ENCODE results near the gene FGF13. TPM values are rescaled to one million over a fixed set of nuclear protein-coding genes. Genes with fewer than 3 reads are reported as not detected.

Gene FGF13
- total RNA-seq, 1 donor from 2014 or later, result 6.8 TPM

- TF ChIP-seq CTCF (IDR thresholded peaks at IDR 0.05; ENCODE audit: insufficient read depth, low read length, severe bottlenecking), result no peak
- no peak for FAIRE-seq
- Histone ChIP-seq H3K36me3 (ENCODE audit: control insufficient read depth, insufficient read depth, low read length) (no peaks in the 10 kb centered on the region), H3K27me3 (ENCODE audit: control insufficient read depth, insufficient read depth, low read length) (no peaks in the 10 kb centered on the region), H3K4me3 (ENCODE audit: low read depth, low read length) (no peak overlapping the region)
- no peak for DNase-seq (ENCODE audit: low read depth)
Observed at GRCh38 chrX:138692591-138692990, 18.9 kb downstream of the FGF13 start.

DNA sequence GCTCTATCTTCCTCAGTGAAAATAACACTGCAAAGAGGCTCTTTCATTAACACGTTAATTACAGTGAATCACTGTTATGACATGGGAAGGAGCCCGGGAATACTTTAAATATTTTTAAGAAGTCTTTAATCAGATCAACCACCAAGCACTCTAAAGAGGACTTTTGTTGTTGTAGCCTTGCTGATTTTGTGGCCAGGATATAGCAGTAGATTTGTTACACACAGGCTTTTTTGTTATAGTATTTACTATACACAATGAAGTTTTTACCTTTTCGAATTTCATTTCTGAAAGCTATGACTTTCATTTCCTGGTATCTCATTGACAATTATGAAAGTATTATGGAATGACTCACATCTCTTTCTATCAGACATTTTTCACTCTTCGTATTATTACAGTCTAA, 20.3 kb downstream of the FGF13 start:
- Histone ChIP-seq H3K36me3 (ENCODE audit: control insufficient read depth, insufficient read depth, low read length) (no peaks in the 10 kb centered on the region), H3K27me3 (ENCODE audit: control insufficient read depth, insufficient read depth, low read length) (no peaks in the 10 kb centered on the region), H3K4me3 (ENCODE audit: low read depth, low read length) (no peak overlapping the region)
- FAIRE-seq (no peak), DNase-seq (ENCODE audit: low read depth) (no peak)
- no peak for TF ChIP-seq CTCF (IDR thresholded peaks at IDR 0.05; ENCODE audit: insufficient read depth, low read length, severe bottlenecking)

GRCh38 chrX:138690591-138690990, 20.9 kb downstream of the FGF13 start:
- Histone ChIP-seq H3K27me3 (ENCODE audit: control insufficient read depth, insufficient read depth, low read length) (no peaks in the 10 kb centered on the region), H3K4me3 (ENCODE audit: low read depth, low read length) (no peak overlapping the region), H3K36me3 (ENCODE audit: control insufficient read depth, insufficient read depth, low read length) (no peaks in the 10 kb centered on the region)
- DNase-seq (ENCODE audit: low read depth), result no peak
- FAIRE-seq, result no peak
- TF ChIP-seq CTCF (IDR thresholded peaks at IDR 0.05; ENCODE audit: insufficient read depth, low read length, severe bottlenecking), result no peak

- no peaks in the 10 kb centered on the region for H3K36me3 ChIP-seq (ENCODE audit: control insufficient read depth, insufficient read depth, low read length)
- no peak for TF ChIP-seq CTCF (IDR thresholded peaks at IDR 0.05; ENCODE audit: insufficient read depth, low read length, severe bottlenecking)
- H3K4me3 ChIP-seq (ENCODE audit: low read depth, low read length), result no peak overlapping the region
- no peak for DNase-seq (ENCODE audit: low read depth)
- FAIRE-seq, result no peak
- H3K27me3 ChIP-seq (ENCODE audit: control insufficient read depth, insufficient read depth, low read length), result no peaks in the 10 kb centered on the region
Observed at GRCh38 chrX:138683600-138683999, 27.9 kb downstream of the FGF13 start.

DNA sequence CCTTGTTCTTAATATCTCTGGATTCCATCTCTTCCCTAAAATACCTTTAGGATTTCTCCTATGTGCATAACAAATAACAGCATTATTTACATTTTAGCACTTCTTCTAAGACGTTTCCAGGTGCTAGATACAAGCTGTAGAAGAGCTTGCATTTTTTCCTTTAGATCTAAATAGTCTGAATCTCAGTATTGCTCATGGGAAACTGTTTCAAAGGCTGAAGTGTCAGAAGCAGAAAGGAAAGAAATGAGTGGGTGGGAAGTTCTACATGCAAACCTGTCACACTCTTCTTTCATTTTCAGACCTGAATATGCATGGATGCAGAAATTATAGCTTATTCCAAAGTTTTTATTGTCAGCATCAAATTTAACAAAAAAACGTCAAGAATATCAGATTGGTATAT, 41.8 kb downstream of the FGF13 start:
- DNase-seq (ENCODE audit: low read depth), result no peak
- no peak for TF ChIP-seq CTCF (IDR thresholded peaks at IDR 0.05; ENCODE audit: insufficient read depth, low read length, severe bottlenecking)
- H3K36me3 ChIP-seq (ENCODE audit: control insufficient read depth, insufficient read depth, low read length), result no peaks in the 10 kb centered on the region
- no peaks in the 10 kb centered on the region for H3K27me3 ChIP-seq (ENCODE audit: control insufficient read depth, insufficient read depth, low read length)
- no peak for FAIRE-seq
- no peak overlapping the region for H3K4me3 ChIP-seq (ENCODE audit: low read depth, low read length)

- no peak overlapping the region for H3K4me3 ChIP-seq (ENCODE audit: low read depth, low read length)
- TF ChIP-seq CTCF (IDR thresholded peaks at IDR 0.05; ENCODE audit: insufficient read depth, low read length, severe bottlenecking), result no peak
- no peaks in the 10 kb centered on the region for H3K36me3 ChIP-seq (ENCODE audit: control insufficient read depth, insufficient read depth, low read length)
- no peak for FAIRE-seq
- DNase-seq (ENCODE audit: low read depth), result no peak
- no peaks in the 10 kb centered on the region for H3K27me3 ChIP-seq (ENCODE audit: control insufficient read depth, insufficient read depth, low read length)
Observed at GRCh38 chrX:138664466-138664865, 47.1 kb downstream of the FGF13 start.

Data from bronchial epithelial cell (primary cell).